Measurements from ENCODE around the gene ZBTB4. TPM values are rescaled to one million over a fixed set of nuclear protein-coding genes. Genes with fewer than 3 reads are reported as not detected.
A peak's percentile ranks its signal among the peaks of the same experiment; 100 is the strongest.

The ZBTB4 gene
- total and polyA plus RNA-seq, 9 of the 15 experiments (the other 6 are each of a cell fraction or from before 2014, with no cell fraction given), result 0.92 to 6.9 (median 3.3) TPM

DNA sequence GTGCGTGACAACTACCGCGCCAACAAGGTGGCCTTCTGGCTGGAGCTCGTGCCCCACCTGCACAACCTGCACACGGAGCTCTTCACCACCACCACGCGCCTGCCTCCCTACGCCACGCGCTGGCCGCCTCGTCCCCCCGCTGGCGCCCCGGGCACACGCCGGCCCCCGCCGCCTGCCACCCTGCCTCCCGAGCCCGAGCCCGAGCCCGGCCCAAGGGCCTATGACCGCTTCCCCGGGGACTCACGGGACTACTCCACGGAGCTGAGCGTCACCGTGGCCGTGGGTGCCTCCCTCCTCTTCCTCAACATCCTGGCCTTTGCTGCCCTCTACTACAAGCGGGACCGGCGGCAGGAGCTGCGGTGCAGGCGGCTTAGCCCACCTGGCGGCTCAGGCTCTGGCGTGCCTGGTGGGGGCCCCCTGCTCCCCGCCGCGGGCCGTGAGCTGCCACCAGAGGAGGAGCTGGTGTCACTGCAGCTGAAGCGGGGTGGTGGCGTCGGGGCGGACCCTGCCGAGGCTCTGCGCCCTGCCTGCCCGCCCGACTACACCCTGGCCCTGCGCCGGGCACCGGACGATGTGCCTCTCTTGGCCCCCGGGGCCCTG, 62.3 kb downstream of the ZBTB4 start:
- H3K9me3 ChIP-seq (replicated peaks; ENCODE audit: control insufficient read depth, insufficient read depth, low read depth, low read length), result no peaks in the 10 kb centered on the region
- ChIA-PET POLR2A (interaction anchor here (0.6 to 0.7 kb wide), 2 partner anchors 19 to 44 kb away, joined by 3 read pairs; no protein-coding TSS in a partner anchor), CTCF (ENCODE audit: low intra/inter-chr PET ratio) (no interaction called here)
- no peak for DNase-seq (ENCODE audit: extremely low read depth in 1 of 4, low spot score in 3 of 4)
- no peak overlapping the region for H2AFZ ChIP-seq (ENCODE audit: low read depth, low read length)
- no peaks in the 10 kb centered on the region for H3K36me3 ChIP-seq (ENCODE audit: control insufficient read depth, insufficient read depth, low read length)
- no peaks in the 10 kb centered on the region for H3K9me1 ChIP-seq (ENCODE audit: control insufficient read depth, insufficient read depth, low read length)
- no peak overlapping the region for H3K4me2 ChIP-seq (ENCODE audit: insufficient read depth, low read length)
- FAIRE-seq, result no peak
- no peak overlapping the region for H3K4me3 ChIP-seq
- peak; percentile 47; the same call in 1 of the 2 replicates for TF ChIP-seq ZBTB33 (CRISPR knock-in tag; IDR thresholded peaks at IDR 0.05)
- no peak for TF ChIP-seq ARNT (IDR thresholded peaks at IDR 0.05)
- ATAC-seq, result no peak
- BruUV-seq (replicated peaks), result no TSS peak
- H3K4me1 ChIP-seq (replicated peaks in 1 of 2; ENCODE audit: control insufficient read depth in 2 of 2, insufficient read depth in 2 of 2, low read length in 2 of 2), result peaks cover 0 to 10% of the 10 kb centered on the region in 2 experiments; a peak in 2 of 5 replicates
- H3K9ac ChIP-seq (ENCODE audit: insufficient read depth in 1 of 2, low read depth in 2 of 2, low read length in 2 of 2), result peak overlapping the region in 1 of 2 experiments; percentile 64; a peak in 1 of 4 replicates
- in situ Hi-C loops (cut with MboI), result no loop called here
- no peaks in the 10 kb centered on the region for H3K27me3 ChIP-seq (ENCODE audit: control insufficient read depth in 2 of 2, insufficient read depth in 2 of 2, low read length in 2 of 2)
- WGBS (ENCODE audit: insufficient coverage, low coverage, missing lambda C conversion rate), result 100% methylated on average over 4 of the region's 54 CpGs
- intact Hi-C loops (cut with micrococcal nuclease), result no loop called here
- H3K27ac ChIP-seq (ENCODE audit: extremely low read depth, low read depth, low read length), result no peak overlapping the region
- H4K20me1 ChIP-seq (replicated peaks; ENCODE audit: control insufficient read depth, insufficient read depth, low read length), result no peaks in the 10 kb centered on the region
- no peaks in the 10 kb centered on the region for H3K79me2 ChIP-seq (ENCODE audit: control insufficient read depth, insufficient read depth, low read length)

- no peaks in the 10 kb centered on the region for H4K20me1 ChIP-seq (replicated peaks; ENCODE audit: control insufficient read depth, insufficient read depth, low read length)
- no peaks in the 10 kb centered on the region for H3K79me2 ChIP-seq (ENCODE audit: control insufficient read depth, insufficient read depth, low read length)
- FAIRE-seq (no peak), ATAC-seq (no peak; the same call in 2 of the 3 replicates), DNase-seq (ENCODE audit: extremely low read depth in 1 of 4, low spot score in 3 of 4) (no peak)
- H3K4me2 ChIP-seq (ENCODE audit: insufficient read depth, low read length), result no peak overlapping the region
- in situ Hi-C loops (cut with MboI), result no loop called here
- CTCF ChIA-PET (ENCODE audit: low intra/inter-chr PET ratio), result no interaction called here
- no peak overlapping the region for H3K4me3 ChIP-seq
- H3K4me1 ChIP-seq (replicated peaks in 1 of 2; ENCODE audit: control insufficient read depth in 2 of 2, insufficient read depth in 2 of 2, low read length in 2 of 2), result peaks cover 0 to 13% of the 10 kb centered on the region in 2 experiments; a peak in 2 of 5 replicates
- H2AFZ ChIP-seq (ENCODE audit: low read depth, low read length), result no peak overlapping the region
- no peak overlapping the region for H3K27ac ChIP-seq (ENCODE audit: extremely low read depth, low read depth, low read length)
- H3K27me3 ChIP-seq (ENCODE audit: control insufficient read depth in 2 of 2, insufficient read depth in 2 of 2, low read length in 2 of 2), result no peaks in the 10 kb centered on the region
- 42% methylated on average over 2 of the region's 6 CpGs for WGBS (ENCODE audit: insufficient coverage, low coverage, missing lambda C conversion rate)
- no peaks in the 10 kb centered on the region for H3K36me3 ChIP-seq (ENCODE audit: control insufficient read depth, insufficient read depth, low read length)
- no peaks in the 10 kb centered on the region for H3K9me3 ChIP-seq (replicated peaks; ENCODE audit: control insufficient read depth, insufficient read depth, low read depth, low read length)
- H3K9ac ChIP-seq (ENCODE audit: insufficient read depth in 1 of 2, low read depth in 2 of 2, low read length in 2 of 2), result no peak overlapping the region
- no TSS peak for BruUV-seq (replicated peaks)
- POLR2A ChIA-PET, result no interaction called here
- H3K9me1 ChIP-seq (ENCODE audit: control insufficient read depth, insufficient read depth, low read length), result no peaks in the 10 kb centered on the region
- intact Hi-C loops (cut with micrococcal nuclease), result no loop called here
- TF ChIP-seq PML (IDR thresholded peaks at IDR 0.05; ENCODE audit: low read length), result no peak
- no peak for TF ChIP-seq HNRNPL (IDR thresholded peaks at IDR 0.05; ENCODE audit: low read depth, low read length)
Measured at GRCh38 chr17:7416323-7416722, 63.1 kb downstream of the ZBTB4 start.
